Stimulated activated CD4-positive, alpha-beta T cell treated with anti-CD3 and anti-CD28 coated beads, Interleukin-12 subunit alpha, Interleukin-12 subunit beta, amount 100 ng/mL, for 48 hours (primary cell): ENCODE data around the gene PODNL1.
"Not testable (repeated sequence)": the region's sequence is repeated elsewhere in the genome, so short reads cannot be mapped to it uniquely, and the experiment has no call there.

ENCODE experiments used
- DNase-seq, 3 donors: peaks; one replicate each; pipeline ENCODE4 v3.0.0-alpha.2; 2020; ENCODE audit warnings: low read depth in 2 of 3, low spot score in 1 of 3

PODNL1 gene

GRCh38 chr19:13929956-13930355 lies 8.3 kb downstream of the PODNL1 start:
- no peak for DNase-seq

GRCh38 chr19:13929340-13929739 lies 8.9 kb downstream of the PODNL1 start:
- DNase-seq = no peak

- DNase-seq = no peak
These were observed 11.5 kb downstream of the PODNL1 start for GRCh38 chr19:13926715-13927114.

- no peak for DNase-seq
These were observed 12.2 kb downstream of the PODNL1 start for GRCh38 chr19:13926010-13926409.

GRCh38 chr19:13923194-13923987 lies 14.8 kb downstream of the PODNL1 start:
- DNase-seq = no peak

- DNase-seq = not testable (repeated sequence)
These were observed 16.1 kb downstream of the PODNL1 start for GRCh38 chr19:13922118-13922517.

GRCh38 chr19:13920940-13921747 lies 17.1 kb downstream of the PODNL1 start:
- peak in 1 of 3 donors; percentile 20 for DNase-seq

GRCh38 chr19:13920524-13920923 lies 17.7 kb downstream of the PODNL1 start:
- no peak for DNase-seq

- DNase-seq = no peak
These were observed 19.3 kb downstream of the PODNL1 start for GRCh38 chr19:13918726-13919411.

GRCh38 chr19:13917888-13918406 lies 20.3 kb downstream of the PODNL1 start:
- DNase-seq = no peak

- no peak for DNase-seq
These were observed 23.4 kb downstream of the PODNL1 start for GRCh38 chr19:13914777-13915176.

GRCh38 chr19:13913352-13913751 lies 24.9 kb downstream of the PODNL1 start:
- no peak for DNase-seq

- no peak for DNase-seq
These were observed 28.8 kb downstream of the PODNL1 start for GRCh38 chr19:13909430-13909829.

- no peak for DNase-seq
These were observed 29.5 kb downstream of the PODNL1 start for GRCh38 chr19:13908674-13909073.

GRCh38 chr19:13906910-13907309 lies 31.3 kb downstream of the PODNL1 start:
- DNase-seq = no peak

- DNase-seq = no peak
These were observed 31.7 kb downstream of the PODNL1 start for GRCh38 chr19:13906521-13906904.

GRCh38 chr19:13905634-13906520 lies 32.3 kb downstream of the PODNL1 start, which contains the start of the genes BRME1 and CC2D1A:
TSS of gene BRME1 (minus strand) at chr19:13906117. CDS start at chr19:13904892, 1,225 bp downstream.
TSS of gene CC2D1A (plus strand) at chr19:13906201. CDS start at chr19:13906442, 241 bp downstream.
- peak; percentile 92 to 95 (median 94) for DNase-seq

GRCh38 chr19:13902993-13903555 lies 35.1 kb downstream of the PODNL1 start:
- DNase-seq = peak in 1 of 3 donors; percentile 28

GRCh38 chr19:13899912-13900584 lies 38.2 kb downstream of the PODNL1 start:
- no peak for DNase-seq
